GM18499 (cell line): ENCODE measurements around the gene DUSP22.

ENCODE experiments used
- ATAC-seq: cut with Tn5 transposase; IDR thresholded peaks from one replicate; pipeline ENCODE4 v1.9.1; 2021; ENCODE audit warnings: moderate number of reproducible peaks; ENCODE audit not compliant: insufficient read depth, unreplicated experiment

Gene DUSP22

DNA sequence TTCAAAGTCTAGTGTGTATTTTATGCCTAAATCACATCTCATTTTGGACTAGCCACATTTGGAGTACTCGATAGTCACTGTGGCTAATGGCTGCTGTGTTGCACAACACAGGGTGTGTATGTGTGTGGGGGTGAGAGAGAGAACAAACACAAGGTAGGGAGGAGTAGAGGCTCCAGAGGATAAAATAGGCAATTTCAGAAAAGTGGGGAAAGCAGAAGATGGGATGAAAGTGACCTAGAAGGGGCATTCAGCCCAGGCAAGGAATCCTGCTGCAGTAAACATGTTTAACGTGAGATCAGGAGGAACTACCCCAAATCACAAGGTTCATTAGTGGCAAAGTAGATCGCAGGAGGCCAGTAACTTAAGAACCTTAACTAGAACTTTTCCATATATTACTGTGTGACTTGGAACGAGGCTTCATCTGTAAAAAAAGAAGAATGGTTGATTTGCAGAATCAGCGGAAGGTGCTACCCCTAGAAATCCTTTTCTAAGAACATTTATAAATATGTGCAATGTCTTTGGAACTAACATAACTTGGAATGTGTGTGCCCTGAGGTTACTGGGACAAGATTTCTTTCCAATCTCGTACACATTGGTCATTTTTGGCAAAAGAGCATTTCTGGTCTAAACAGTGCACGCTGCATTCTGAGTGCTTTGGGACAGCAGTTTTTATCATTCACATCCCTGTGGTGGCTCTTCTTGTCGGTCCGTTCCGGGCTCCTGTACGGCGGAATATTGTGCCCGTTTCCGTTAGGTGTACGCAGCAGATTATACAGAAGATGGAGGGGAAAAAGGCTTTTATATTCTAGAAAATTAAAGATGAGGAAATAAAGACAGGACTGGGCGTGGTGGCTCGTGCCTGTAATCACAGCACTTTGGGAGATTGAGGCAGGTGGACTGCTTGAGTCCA is 2.6 kb downstream of the DUSP22 start:
- ATAC-seq, result no peak

GRCh38 chr6:296151-297122 is 4.2 kb downstream of the DUSP22 start:
- peak; percentile 28 for ATAC-seq

DNA sequence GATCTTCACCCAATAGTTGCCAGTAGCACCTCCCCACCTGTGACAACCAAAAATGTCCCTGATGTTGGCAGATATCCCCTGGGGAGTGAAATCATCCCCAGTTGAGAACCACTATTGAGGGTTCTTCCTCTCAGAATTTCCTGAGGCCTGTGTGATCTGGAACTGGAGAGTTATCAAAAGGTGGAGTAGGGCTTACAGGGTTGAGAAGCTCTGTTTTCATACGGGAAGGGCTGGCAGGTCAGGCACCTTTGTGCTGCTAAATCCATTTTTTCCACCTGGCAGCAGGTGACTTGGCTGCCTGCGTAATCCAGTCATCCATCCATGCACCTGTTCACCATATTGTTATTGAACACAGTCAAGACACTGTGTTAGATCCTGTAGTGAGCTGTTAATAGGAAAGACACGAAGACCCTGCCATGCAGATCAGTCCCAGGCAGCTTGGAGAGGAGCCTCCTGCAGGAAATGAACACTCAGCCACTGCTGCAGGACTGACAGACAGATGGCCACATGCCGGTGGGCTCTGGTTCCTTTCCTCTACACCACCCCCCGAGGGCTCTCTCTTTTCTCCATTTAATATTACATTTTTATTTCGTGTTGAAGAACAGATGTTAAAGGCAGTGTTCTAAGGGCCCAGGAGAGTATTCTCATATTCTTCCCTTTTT is 5.4 kb downstream of the DUSP22 start:
- ATAC-seq, result no peak

GRCh38 chr6:298233-299103 is 6.2 kb downstream of the DUSP22 start:
- no peak for ATAC-seq

- no peak for ATAC-seq
These were observed 7.1 kb downstream of the DUSP22 start for GRCh38 chr6:299104-299980.

DNA sequence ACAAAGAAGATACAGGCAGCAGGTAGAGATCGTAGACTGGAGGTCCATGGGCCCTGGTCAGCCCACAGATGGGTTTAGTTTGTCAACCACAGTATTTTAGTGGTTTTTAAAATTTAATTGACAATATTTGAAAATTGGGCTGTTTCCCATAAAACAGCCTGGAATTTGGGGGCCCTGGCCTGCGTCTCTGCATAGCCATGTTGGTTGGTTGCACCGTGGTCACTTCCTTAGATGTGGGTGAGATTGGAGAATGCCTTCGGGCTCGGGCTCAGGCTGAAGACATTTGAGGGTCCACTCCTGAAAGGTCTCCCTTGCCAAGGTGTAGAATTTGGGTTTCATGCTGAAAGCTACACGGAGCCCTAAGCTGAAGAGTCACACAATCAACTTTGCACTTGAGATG is 7.7 kb downstream of the DUSP22 start:
- no peak for ATAC-seq

DNA sequence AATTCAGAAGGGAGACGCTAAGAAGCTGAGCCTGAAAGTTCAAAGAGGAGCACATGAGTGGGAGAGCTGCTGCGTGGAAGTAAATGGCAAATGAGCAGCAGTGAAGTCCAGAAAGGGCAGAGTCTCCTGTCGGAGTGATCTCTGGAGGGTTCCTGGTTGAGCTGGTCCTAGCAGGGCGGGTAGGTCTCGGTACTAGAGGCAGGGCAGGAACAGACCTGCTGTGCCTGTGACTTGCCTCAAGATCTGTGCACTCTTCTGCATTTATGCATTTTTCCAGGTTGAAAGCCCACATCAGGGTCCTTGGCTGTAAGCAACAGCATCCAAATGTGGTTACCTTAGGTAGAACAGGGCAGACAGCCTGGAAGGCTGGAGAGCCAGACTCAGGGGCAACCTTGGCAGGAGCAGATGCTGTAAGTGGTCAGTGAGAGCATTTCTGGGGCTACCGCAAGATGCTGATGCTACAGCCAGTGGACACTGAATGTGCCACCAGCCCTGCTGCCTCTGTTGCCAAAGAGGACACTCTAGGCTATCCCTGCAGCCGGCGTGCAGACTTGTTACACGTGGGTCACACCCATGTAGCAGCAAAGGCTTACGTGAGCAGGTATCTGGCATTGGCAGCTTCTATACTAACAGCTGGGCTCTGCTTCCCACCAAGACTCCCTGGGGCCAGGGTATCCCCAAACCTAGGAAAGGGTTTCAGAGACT is 8.4 kb downstream of the DUSP22 start:
- no peak for ATAC-seq

DNA sequence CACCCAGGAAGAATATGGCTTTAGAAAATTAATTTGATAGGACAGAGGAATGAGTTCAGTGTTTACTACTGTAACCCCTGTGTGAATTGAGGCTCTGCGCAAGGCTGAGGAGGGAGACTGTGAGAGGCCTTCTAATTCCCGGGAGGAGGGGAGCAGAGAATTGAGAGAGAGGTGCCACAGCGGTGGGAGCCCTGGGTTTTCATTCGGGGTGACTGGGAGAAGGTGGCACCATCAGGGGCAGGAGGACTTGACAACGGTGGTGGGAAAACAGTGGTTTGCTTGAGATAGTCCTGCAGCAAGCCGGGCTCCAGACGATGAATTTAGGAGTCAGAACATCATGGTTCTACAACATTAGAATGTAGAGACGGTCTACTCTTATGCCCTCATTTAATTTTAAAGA is 9.2 kb downstream of the DUSP22 start:
- ATAC-seq, result no peak

GRCh38 chr6:301929-302705 is 9.8 kb downstream of the DUSP22 start:
- ATAC-seq, result no peak

- no peak for ATAC-seq
These were observed 10.5 kb downstream of the DUSP22 start for GRCh38 chr6:302760-303159.

DNA sequence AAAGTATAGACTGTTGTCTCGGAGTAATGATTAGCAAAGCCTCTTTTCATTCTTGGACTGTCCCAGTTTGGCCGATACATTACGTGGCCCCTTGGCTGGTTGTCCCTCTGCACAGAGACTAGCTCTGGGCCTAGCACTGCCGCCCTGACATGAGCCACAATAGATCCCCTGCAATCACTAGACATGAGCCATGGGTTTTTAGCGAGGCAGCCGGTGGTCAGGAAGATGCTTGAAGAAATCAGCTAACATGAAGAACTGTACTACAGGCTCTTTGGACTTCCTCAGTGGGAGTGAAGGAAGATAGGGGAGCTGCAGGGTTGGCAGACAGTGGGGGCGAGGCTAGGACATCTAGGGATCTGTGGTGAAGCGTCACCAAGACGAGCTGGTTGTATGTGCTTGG is 11.0 kb downstream of the DUSP22 start:
- ATAC-seq, result no peak

DNA sequence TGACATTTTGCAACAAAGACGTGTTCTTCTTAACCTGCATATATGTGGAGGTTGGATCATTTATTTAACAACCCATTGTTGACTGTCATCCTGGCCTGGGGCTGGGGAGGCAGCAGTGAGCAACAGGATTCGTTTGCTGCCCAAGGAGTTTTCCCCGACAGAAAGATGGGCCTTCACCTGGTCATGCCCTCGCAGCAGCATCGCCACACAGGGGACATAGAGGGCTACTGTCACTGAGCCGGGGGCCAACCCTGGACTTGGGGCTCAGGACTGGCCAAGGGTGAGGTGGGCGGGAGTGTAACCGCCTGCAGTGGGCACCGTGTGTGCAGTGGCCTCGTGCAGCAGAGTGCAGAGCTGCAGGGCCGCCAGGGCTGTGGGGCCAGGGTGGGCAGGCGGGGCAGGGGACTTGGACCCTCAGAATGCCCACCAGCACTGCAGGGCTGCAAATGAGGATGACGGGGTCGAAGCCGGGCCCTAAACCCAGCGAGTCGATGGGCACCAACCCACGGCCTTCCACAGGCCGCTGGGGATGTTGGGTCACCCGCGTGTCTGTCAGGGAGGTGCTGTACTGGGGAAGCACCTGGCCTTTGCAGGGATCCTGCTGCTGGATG is 11.8 kb downstream of the DUSP22 start:
- no peak for ATAC-seq

DNA sequence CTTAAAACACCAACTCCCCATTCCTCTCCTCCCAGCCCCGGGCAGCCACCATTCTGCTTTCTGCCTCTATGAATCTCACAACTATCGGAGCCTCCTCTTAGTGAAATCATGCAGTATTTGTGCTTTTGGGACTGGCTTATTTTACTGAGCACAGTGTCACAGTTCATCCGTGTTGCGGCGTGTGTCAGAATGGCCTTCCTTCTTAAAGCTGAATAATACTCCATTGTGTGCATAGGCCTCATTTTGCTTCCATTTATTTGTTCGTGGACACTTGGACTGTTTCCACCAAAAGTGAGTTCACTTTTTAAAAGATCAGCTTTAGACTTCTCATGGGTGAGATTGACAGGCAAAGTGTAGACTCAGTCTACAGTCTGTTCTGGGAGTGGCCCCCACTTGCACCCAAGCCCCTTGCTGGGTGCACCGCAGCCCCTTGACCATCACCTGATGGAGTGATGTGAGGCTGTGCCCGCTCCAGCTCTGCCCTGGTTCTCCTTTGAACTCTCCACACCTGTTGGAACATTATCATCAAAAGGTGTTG is 12.6 kb downstream of the DUSP22 start:
- no peak for ATAC-seq

DNA sequence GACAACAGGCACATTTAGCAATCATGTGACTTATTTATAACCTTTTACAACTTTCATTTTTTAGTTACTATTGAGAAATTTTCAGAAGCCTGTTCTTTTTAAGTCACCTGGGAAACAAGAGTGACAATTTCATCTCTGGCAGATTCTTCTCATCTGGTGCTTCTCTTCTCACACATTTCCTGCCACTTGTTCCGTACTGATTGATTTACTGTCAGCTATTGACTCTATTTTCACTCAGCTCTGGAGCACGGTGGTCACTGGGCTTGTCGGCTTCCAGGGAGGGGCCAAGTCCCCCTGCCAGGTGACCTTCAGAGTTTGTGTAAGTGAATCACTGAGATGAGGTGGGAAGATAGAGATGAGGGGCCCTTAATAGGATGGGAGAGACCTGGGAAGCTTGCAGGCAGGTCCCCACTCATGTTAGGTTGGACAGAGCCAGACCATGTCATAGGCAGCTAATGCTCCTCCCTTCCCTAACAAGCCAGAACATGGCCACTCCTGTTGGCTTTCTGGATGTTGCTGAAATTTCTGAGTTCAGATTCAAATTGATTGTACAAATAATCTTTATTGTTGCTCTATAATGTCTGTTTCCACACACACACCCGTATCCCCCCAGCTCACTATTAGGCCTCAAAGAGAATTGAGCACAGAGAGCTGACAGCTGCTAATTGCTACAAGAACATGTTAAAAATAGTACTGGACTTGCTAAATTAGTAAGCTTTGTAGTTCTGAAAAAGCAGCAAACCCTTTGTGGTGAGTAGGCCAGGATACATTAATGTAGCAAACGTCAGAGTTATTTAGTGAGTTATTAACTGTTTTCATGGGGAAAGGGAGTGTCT is 13.3 kb downstream of the DUSP22 start:
- peak; percentile 85 for ATAC-seq

DNA sequence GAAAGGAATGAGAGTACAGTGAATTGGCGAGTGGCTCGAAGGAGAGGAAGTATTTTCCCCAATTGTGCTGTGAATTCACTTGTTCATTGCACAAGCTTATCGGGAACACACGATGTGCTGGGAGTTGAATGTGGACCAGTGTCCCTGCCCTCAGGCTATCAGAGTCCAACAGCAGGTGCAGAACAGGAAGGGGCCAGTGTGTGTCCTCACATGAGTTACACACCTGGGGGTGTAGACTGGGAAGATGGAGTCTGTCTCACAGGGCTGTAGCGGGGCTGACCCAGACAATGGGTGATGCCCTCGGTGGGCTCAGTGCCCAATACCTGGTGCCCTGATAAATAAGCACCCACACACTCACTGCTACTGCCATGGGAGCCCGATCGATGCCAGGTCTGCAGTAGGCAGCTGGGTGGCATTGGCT is 14.4 kb downstream of the DUSP22 start:
- no peak for ATAC-seq
